ENCODE data around the gene VAV2. TPM values are rescaled to one million over a fixed set of nuclear protein-coding genes. Genes with fewer than 3 reads are reported as not detected.

VAV2 gene
- total RNA-seq, 1 experiment from 2014 or later: 12.5 TPM

- no peak for DNase-seq (ENCODE audit: low read depth)
These were observed 131.0 kb downstream of the VAV2 start for GRCh38 chr9:133861086-133861485.

- DNase-seq (ENCODE audit: low read depth): no peak
These were observed 133.4 kb downstream of the VAV2 start for GRCh38 chr9:133858771-133859170.

GRCh38 chr9:133857639-133858038 lies 134.5 kb downstream of the VAV2 start:
- DNase-seq (ENCODE audit: low read depth): no peak

DNA sequence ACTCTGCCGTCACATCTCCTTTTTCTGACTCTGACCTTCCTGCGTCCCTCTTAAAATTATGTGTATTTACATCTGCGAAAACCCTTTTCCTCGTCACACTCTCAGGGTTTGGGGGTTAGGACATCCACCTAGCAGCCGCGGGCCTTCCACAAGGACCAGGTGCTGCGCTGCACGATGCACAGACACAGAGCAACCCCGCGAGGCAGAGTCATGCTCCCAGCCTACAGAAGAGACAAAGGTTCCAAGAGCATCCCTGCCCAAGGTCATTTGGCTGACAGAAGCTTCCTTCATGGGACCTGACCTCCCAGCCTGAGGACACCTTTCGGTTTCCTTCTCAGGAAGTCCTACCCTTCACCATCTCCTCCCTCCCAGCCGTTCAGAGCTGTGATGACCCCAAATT lies 135.3 kb downstream of the VAV2 start:
- no peak for DNase-seq (ENCODE audit: low read depth)

DNA sequence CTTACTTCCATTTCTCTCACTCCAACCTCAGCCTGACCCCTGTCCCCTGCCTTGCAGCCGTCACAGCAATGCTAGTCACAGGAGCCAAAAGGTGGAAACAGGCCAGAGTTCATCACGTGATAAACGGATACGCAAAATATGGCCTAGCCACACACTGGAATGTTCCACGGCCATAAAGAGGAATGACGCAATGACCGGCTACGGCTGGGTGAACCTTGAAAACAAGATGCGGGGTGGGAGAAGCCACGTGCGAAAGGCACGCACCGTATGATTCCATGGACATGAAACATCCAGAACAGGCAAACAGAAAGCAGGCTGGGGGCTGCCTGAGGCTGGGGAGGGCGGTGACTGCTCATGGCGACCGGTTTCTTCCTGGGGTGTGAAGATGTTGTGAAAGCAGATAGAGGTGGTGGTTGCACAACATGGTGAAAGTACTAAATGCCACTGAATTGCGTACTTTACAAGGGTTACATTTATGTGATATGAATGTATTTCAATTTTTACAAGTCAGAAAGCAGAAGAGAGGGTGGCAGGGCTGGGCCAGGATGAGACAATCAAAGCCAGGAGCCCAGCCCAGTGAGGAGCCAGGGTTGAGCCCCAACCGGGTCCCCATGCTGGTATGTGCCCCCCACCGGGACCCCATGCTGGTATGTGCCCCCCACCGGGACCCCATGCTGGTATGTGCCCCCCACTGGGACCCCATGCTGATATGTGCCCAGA lies 136.2 kb downstream of the VAV2 start:
- no peak for DNase-seq (ENCODE audit: low read depth)

GRCh38 chr9:133855371-133855770 lies 136.8 kb downstream of the VAV2 start:
- no peak for DNase-seq (ENCODE audit: low read depth)

DNA sequence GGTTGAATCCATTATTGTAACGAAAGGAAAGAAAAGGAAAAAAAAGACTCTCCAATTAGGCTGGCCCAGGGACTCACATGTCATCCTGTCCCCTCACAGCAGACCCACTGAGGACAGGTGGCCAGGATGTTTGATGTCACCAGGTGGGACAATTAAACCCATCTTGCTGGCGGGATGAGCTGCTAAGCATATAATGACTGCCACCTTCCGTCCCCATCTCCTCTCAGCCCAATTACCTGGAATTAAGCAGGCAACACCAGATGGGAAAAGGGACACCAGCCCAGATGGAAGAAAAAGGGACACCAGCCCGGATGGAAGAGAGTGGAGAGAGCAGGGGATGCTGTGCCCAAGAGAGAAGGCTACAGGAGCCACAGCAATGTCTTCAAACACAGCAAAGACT lies 137.4 kb downstream of the VAV2 start:
- no peak for DNase-seq (ENCODE audit: low read depth)

DNA sequence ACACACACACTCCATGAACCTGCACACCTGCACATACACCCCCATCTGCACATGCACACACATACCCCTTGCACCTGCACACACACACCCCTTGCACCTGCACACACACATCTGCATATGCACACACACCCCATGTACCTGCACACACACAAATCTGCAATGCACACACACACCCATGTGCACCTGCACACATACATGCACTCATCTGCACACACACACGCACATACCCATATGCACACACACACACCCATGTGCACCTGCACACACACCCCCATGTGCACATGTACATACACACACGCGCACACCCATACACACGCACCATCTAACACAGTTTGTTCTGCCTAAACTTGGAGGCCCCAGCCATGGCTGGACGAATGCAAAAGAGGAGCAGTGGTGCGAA lies 138.1 kb downstream of the VAV2 start:
- DNase-seq (ENCODE audit: low read depth): no peak

DNA sequence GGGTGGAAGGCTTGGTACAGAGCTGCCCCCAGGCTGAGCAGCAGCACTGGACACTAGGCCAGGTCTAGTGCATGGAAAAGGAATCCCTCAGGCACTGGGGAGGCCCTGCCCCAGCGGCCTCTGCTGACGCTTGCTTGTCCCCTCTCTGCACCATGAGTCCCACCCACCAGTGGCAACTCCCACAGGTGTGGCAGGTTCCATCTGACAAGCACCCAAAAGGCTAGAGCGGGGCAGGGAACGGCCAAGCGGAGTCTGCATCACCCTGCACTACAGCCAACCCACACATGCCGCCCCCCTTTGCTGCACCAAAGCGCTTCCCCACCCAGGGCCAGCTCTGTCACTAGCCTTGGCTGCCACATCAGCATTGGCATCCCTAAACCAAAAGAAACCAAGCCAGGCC lies 138.8 kb downstream of the VAV2 start:
- DNase-seq (ENCODE audit: low read depth): no peak

- no peak for DNase-seq (ENCODE audit: low read depth)
These were observed 139.7 kb downstream of the VAV2 start for GRCh38 chr9:133852431-133852830.

DNA sequence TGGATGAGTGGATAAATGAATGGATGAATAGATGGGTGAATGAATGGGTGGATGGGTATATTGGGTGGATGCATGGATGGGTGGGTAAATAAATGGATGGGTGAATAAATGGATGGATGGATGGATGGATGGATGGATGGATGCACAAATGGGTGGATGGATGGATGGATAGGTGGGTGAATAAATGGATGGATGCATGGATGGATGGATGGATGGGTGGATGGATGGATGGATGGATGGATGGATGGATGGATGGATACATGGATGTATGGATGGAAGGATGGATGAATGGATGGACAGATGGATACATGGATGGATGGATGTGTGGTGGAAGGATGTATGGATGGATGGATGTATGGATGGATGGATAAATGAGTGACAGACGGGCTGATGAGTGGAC lies 140.4 kb downstream of the VAV2 start:
- no peak for DNase-seq (ENCODE audit: low read depth)

DNA sequence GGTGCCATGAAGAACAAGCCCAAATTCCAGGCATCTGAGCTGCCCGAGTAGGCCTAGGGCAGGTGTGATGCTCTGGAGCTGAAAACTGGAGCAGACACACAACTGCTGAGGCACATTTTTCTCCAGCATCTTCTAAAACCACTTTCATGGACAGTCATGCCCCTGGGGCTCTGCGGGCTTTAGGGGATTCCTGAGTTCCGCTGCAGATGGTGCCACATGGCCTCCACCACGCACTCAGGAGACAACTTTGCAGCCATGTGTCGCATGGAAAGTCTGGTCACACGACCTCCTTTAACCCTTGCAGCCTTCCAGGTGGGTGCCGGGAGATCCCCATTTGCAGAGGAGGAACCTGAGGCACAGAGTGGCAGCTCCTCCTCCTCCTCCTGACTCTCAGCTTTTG lies 141.2 kb downstream of the VAV2 start:
- DNase-seq (ENCODE audit: low read depth): no peak

DNA sequence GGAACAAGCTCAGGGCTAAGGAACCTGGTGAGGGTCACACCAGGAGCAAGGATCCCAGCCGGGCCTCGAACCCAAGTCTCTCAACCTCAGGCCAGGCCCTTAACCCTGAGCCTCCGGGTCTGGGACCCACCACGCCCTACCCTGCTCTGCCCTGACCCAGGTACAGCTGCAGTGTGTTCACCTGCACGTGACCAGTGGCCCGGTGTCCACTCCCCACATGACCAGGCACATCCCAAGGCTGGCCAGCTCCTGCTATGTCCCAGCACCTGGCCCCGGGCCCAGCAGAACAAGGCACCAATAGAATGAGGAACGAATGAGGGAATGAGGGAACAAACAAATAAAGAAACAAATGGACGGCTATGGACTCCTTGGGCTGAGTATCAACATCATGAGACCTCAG lies 142.0 kb downstream of the VAV2 start:
- no peak for DNase-seq (ENCODE audit: low read depth)

- DNase-seq (ENCODE audit: low read depth): no peak
These were observed 142.9 kb downstream of the VAV2 start for GRCh38 chr9:133849110-133849670.

DNA sequence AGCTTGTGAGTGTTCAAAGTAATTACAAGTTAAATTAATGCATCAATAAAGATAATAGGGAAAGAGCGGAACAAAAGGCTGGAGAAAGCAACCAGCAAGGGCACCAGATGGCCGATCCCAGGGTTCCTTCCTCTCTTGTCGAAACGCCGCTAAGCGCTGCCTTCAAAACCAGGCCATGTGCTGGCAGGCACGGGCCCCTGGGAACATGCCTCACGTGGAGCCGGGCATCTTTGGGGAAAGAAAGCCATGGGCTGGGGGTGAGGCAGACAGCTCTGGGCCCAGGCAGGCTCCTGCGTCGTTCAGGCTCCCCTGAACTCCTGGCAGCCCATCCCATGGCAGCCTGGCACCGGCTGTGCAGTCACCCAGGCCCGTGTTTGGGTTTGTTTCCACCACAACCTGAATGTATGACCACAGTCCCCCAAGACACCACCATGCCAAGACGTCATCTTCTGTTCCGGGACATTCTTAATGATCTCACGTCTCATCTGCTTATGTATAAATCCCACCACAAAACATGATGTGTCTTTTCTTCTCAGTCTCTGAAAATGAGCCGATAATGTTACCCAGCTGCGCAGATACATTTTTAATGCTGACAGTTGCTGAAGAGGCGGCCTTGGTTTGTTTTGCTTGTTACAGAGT lies 143.5 kb downstream of the VAV2 start:
- no peak for DNase-seq (ENCODE audit: low read depth)

- DNase-seq (ENCODE audit: low read depth): no peak
These were observed 145.5 kb downstream of the VAV2 start for GRCh38 chr9:133846483-133847090.

- DNase-seq (ENCODE audit: low read depth): no peak
These were observed 146.7 kb downstream of the VAV2 start for GRCh38 chr9:133845440-133845839.

- DNase-seq (ENCODE audit: low read depth): no peak
These were observed 147.2 kb downstream of the VAV2 start for GRCh38 chr9:133844881-133845410.

DNA sequence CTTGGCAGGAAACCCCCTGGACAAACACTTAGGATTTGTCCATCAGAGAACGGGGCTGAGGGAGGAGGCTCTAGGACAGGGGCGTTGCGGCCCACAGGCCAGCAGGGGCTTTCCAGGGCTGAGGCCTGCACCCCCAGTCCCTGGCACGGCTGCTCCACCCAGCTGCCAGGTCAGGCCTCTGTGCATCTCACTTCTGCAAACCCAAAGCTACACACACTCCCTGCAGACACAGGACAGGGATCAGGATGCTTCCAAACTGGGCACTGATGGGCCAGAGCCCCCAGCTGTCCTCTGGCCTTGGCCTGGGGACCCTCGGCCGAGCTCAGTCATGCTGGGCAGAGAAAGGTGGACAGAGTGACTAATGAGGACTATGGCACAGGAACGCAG lies 147.7 kb downstream of the VAV2 start:
- no peak for DNase-seq (ENCODE audit: low read depth)

DNA sequence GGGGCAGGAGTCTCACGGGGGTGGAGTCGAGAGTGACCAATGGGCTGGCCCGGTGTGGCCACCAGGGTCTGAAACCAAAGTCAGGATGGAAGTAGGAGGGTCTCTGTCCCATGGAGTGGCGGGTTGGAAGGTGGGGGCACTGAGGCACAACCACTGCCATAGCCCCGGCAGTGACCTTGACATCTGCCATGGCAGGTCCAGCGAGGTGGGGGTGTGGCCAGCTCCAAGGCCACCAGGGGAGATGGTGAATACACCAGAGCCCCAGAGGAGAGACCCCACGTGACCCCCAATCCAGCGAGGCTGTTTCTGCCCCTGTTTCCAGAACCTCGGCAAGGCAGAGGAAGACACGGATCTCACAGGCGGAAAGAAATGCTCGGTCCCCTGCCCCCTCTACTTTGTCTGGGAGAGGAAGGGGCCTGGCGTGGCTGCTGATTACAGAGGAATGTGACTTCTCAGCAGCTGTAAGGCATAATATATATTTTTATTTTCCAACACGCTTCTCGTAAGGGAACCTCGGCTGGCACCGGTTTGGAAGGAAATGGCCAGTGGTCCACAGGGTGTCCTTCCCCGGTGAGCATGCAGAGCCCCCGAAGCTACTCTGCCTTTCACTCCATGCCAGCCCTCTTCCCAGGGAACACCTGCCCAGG lies 148.2 kb downstream of the VAV2 start:
- DNase-seq (ENCODE audit: low read depth): no peak

- no peak for DNase-seq (ENCODE audit: low read depth)
These were observed 148.9 kb downstream of the VAV2 start for GRCh38 chr9:133843250-133843649.

DNA sequence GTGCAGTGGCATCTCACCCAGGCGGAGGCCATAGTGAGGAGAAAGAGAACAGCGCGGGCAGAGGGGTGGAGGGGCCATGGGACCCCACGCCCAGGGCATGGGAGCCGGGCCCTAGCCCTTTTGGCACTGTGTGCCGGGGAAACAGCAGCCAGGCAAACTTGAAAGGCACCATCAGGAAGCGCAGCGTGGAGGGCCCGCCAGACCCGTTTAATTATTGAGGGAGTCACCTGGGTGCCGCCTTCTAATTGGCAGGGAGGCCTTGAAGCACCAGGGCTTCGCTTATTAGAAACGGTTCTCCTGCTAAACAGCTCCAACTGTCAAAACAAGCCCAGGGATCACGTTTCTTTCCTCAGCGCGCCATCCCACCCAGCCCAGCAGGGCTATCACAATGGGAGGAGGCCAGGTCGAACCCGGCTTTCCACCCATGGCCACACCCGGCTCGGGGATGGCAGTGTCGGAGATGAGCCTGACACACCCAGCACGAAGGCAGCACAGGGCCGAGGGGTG lies 149.3 kb downstream of the VAV2 start:
- no peak for DNase-seq (ENCODE audit: low read depth)

All from HT1080 (cell line).